Smooth muscle cell (in vitro differentiated cells): ENCODE measurements around the gene TRAPPC6A. TPM values are rescaled to one million over a fixed set of nuclear protein-coding genes. Genes with fewer than 3 reads are reported as not detected.

Source experiments
- DNase-seq: peaks from one replicate; lab custom pipeline; 2025; ENCODE audit not compliant: unreplicated experiment; lab: John Stamatoyannopoulos, UW
- H2AFZ ChIP-seq: fragments of 200-600 bp; sonication (generic); 2 replicates; pipeline ENCODE4 v1.6.0; 2016; ENCODE audit warnings: antibody characterized with exemption, low read depth, mild to moderate bottlenecking
- H3F3A ChIP-seq: fragments of 200-600 bp; sonication (generic); 2 replicates; pipeline ENCODE4 v1.6.0; 2017; ENCODE audit warnings: antibody characterized with exemption, low read depth
- H3K27ac ChIP-seq: fragments of 200-600 bp; sonication (generic); 2 replicates; pipeline ENCODE4 v1.5.1; 2016; ENCODE audit warnings: low read depth, mild to moderate bottlenecking
- H3K27me3 ChIP-seq: fragments of 200-600 bp; sonication (generic); 2 replicates; pipeline ENCODE4 v1.6.1; 2016; ENCODE audit warnings: low read depth, mild to moderate bottlenecking
- H3K36me3 ChIP-seq: fragments of 200-600 bp; sonication (generic); 2 replicates; pipeline ENCODE4 v1.5.1; 2016; ENCODE audit warnings: low read depth
- H3K4me1 ChIP-seq: fragments of 200-600 bp; sonication (generic); 2 replicates; pipeline ENCODE4 v1.5.1; 2016; ENCODE audit warnings: low read depth
- H3K4me2 ChIP-seq: fragments of 200-600 bp; sonication (generic); 2 replicates; pipeline ENCODE4 v1.6.0; 2016; ENCODE audit warnings: mild to moderate bottlenecking
- H3K4me3 ChIP-seq: fragments of 200-600 bp; sonication (generic); 2 replicates; pipeline ENCODE4 v1.5.1; 2016; ENCODE audit warnings: mild to moderate bottlenecking
- H3K79me2 ChIP-seq: fragments of 200-600 bp; sonication (generic); 2 replicates; pipeline ENCODE4 v1.6.0; 2016; ENCODE audit warnings: low read depth, mild to moderate bottlenecking
- H3K9ac ChIP-seq: fragments of 200-600 bp; sonication (generic); 2 replicates; pipeline ENCODE4 v1.6.0; 2016; ENCODE audit warnings: low read depth
- H3K9me3 ChIP-seq: fragments of 200-600 bp; sonication (generic); replicated peaks from 2 replicates; pipeline ENCODE4 v1.5.1; 2016; ENCODE audit warnings: low read depth
- H4K20me1 ChIP-seq: fragments of 200-600 bp; sonication (generic); 2 replicates; pipeline ENCODE4 v1.6.0; 2016; ENCODE audit warnings: low read depth
- WGBS: methylation state at CpG from one replicate; pipeline ENCODE4 v1.1.7; 2016; ENCODE audit warnings: low lambda C conversion rate; 5-methylcytosine and 5-hydroxymethylcytosine counted together
- polyA plus RNA-seq: library from polyadenylated mRNA; unstranded; fragments of >200 nt; fragmentation: Nextera tagmentation; extraction: Ambion mirVana; gene quantifications from 2 replicates; pipeline ENCODE4 v1.2.1, GENCODE V29; 2016
- total RNA-seq: library from RNA; depleted of rRNA; stranded (reverse); fragments of >200 nt; gene quantifications from 2 replicates; pipeline ENCODE4 v1.2.3, GENCODE V29; 2014
- TF ChIP-seq, protein P1 (sequence below): fragments of 200-600 bp; sonication (generic); IDR thresholded peaks from 2 replicates; pipeline ENCODE4 v1.5.1; 2017; ENCODE audit warnings: borderline replicate concordance, mild to moderate bottlenecking, antibody characterized with exemption; ENCODE audit not compliant: insufficient read depth, poor library complexity, severe bottlenecking

The TRAPPC6A gene
- total and polyA plus RNA-seq, 2 experiments from 2014 or later = 10.2 to 32.2 TPM

DNA sequence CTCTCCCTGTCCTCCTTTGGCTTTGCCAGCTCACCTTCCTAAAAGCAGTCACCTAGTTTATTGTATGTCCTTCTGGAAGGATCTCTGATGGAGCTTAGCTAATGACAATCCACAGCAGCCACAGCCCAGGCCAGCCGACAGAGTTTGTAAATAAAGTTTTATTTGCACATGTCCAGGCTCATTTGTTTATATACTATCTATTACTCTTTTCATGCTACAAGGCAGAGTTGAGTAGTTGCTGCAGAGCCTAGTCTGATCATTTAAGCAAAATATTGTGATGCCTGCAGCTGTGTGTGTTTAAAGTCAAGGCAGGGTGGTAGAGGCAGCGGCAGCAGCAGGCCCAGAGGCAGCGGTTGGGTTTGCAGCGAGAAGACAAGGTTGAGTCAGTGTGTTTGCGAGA is 49.9 kb downstream of the TRAPPC6A start:
- Histone ChIP-seq H3K4me2 (no peak overlapping the region), H4K20me1 (peaks cover 99% of the 10 kb centered on the region), H3K79me2 (peaks cover 56% of the 10 kb centered on the region), H3K9ac (no peak overlapping the region), H3K27me3 (no peaks in the 10 kb centered on the region), H3K4me1 (peaks cover 5% of the 10 kb centered on the region), H3K36me3 (no peaks in the 10 kb centered on the region), H3K27ac (no peak overlapping the region), H3K4me3 (no peak overlapping the region), H3F3A (no peaks in the 10 kb centered on the region), H2AFZ (no peak overlapping the region), H3K9me3 (no peaks in the 10 kb centered on the region)
- DNase-seq = no peak
- TF ChIP-seq, protein P1, sequence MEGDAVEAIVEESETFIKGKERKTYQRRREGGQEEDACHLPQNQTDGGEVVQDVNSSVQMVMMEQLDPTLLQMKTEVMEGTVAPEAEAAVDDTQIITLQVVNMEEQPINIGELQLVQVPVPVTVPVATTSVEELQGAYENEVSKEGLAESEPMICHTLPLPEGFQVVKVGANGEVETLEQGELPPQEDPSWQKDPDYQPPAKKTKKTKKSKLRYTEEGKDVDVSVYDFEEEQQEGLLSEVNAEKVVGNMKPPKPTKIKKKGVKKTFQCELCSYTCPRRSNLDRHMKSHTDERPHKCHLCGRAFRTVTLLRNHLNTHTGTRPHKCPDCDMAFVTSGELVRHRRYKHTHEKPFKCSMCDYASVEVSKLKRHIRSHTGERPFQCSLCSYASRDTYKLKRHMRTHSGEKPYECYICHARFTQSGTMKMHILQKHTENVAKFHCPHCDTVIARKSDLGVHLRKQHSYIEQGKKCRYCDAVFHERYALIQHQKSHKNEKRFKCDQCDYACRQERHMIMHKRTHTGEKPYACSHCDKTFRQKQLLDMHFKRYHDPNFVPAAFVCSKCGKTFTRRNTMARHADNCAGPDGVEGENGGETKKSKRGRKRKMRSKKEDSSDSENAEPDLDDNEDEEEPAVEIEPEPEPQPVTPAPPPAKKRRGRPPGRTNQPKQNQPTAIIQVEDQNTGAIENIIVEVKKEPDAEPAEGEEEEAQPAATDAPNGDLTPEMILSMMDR = no peak
- WGBS = 94% methylated on average over 5 of the region's 5 CpGs

DNA sequence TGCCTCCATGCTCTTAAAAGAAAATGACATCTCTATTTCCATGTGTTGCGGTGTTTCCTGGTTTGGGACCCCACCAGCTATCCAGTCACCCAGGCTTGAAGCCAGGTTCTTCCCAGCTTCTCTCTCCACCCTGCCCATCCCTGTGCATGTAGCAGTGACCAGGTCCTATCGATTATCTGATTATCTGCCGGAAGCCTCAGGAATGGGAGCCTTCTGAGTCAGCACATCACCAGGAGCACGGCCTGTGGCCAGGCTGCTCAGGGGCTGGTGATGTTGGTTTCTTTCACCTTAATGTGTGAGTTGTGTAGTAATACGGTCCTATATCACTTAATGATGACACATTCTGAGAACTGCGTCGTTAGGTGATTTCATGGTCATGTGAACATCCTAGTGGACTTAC is 51.4 kb downstream of the TRAPPC6A start:
- DNase-seq = no peak
- Histone ChIP-seq H3K4me1 (peaks cover 5% of the 10 kb centered on the region), H3F3A (no peaks in the 10 kb centered on the region), H3K9me3 (no peaks in the 10 kb centered on the region), H3K36me3 (no peaks in the 10 kb centered on the region), H3K27me3 (no peaks in the 10 kb centered on the region), H3K4me3 (no peak overlapping the region), H3K4me2 (no peak overlapping the region), H4K20me1 (peaks cover 99% of the 10 kb centered on the region), H3K79me2 (peaks cover 53% of the 10 kb centered on the region), H2AFZ (no peak overlapping the region), H3K9ac (no peak overlapping the region), H3K27ac (no peak overlapping the region)
- TF ChIP-seq, protein P1 = no peak
- WGBS = 86% methylated on average over 7 of the region's 7 CpGs

DNA sequence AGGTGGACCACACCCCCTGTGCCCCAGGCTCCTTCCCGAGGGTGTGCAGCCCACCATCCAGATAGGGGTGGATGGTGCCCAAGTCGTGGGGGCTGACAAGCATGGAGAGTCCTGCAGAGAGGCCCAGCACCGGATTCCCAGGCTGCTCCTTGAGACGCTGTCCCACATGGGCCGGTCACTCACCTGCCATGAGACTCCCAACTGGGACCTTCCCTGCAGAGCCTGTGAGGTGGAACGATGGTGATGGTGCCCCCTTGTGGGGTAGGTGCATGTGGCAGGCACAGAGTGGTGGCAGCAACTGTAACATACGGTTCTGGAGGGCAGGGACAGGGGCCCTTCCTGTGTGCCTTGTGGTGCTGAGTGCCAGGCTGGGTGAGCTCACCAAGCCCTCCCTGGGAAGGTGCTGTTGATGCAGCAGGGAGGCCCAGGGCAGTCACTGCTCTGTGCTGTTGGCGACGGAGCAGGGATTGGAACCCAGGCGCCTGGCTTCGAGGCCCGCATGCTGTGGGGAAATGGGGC is 52.0 kb downstream of the TRAPPC6A start:
- peaks cover 99% of the 10 kb centered on the region for H4K20me1 ChIP-seq
- 66% methylated on average over 12 of the region's 12 CpGs for WGBS
- no peak overlapping the region for H3K9ac ChIP-seq
- H3K27ac ChIP-seq = no peak overlapping the region
- no peak overlapping the region for H2AFZ ChIP-seq
- H3K4me1 ChIP-seq = peaks cover 5% of the 10 kb centered on the region
- no peak overlapping the region for H3K4me3 ChIP-seq
- H3K27me3 ChIP-seq = no peaks in the 10 kb centered on the region
- peaks cover 58% of the 10 kb centered on the region for H3K79me2 ChIP-seq
- TF ChIP-seq, protein P1 = peak; percentile 65
- no peak overlapping the region for H3K4me2 ChIP-seq
- H3K36me3 ChIP-seq = no peaks in the 10 kb centered on the region
- H3K9me3 ChIP-seq = no peaks in the 10 kb centered on the region
- H3F3A ChIP-seq = no peaks in the 10 kb centered on the region
- peak; percentile 11 for DNase-seq

GRCh38 chr19:45125360-45125759 is 52.7 kb downstream of the TRAPPC6A start:
- H3K27ac ChIP-seq = no peak overlapping the region
- DNase-seq = no peak
- peaks cover 99% of the 10 kb centered on the region for H4K20me1 ChIP-seq
- H3K9me3 ChIP-seq = no peaks in the 10 kb centered on the region
- no peaks in the 10 kb centered on the region for H3K4me1 ChIP-seq
- H3K4me2 ChIP-seq = no peak overlapping the region
- no peak overlapping the region for H2AFZ ChIP-seq
- TF ChIP-seq, protein P1 = no peak
- 97% methylated on average over 9 of the region's 9 CpGs for WGBS
- H3F3A ChIP-seq = no peaks in the 10 kb centered on the region
- no peak overlapping the region for H3K9ac ChIP-seq
- H3K27me3 ChIP-seq = no peaks in the 10 kb centered on the region
- H3K79me2 ChIP-seq = peaks cover 65% of the 10 kb centered on the region
- no peaks in the 10 kb centered on the region for H3K36me3 ChIP-seq
- H3K4me3 ChIP-seq = no peak overlapping the region
